ENCODE data around the gene LYPD6B. TPM values are rescaled to one million over a fixed set of nuclear protein-coding genes. Genes with fewer than 3 reads are reported as not detected.

The LYPD6B gene
- total RNA-seq, 1 donor from 2014 or later, result 23.7 TPM

DNA sequence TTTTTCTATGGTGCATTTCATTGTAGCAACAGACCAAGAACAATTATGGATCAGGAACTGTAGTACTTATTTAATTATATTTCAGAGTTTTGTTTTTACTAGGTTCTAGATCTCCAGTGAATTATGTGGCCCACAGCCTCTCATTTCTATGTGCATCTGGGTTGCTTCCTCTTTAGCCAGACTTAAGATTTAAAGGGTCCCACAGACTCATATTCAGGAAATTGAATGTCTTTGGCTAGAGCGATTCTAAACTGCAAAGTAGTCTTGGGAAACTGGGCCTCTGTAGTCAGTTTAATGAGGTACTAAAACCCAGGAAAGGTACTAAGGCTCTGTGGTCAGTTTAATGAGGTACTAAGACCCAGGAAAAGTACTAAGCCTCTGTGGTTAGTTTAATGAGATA is 94.4 kb downstream of the LYPD6B start:
- H3K27ac Mint-ChIP-seq, result no peak overlapping the region
- TF ChIP-seq, protein P1, sequence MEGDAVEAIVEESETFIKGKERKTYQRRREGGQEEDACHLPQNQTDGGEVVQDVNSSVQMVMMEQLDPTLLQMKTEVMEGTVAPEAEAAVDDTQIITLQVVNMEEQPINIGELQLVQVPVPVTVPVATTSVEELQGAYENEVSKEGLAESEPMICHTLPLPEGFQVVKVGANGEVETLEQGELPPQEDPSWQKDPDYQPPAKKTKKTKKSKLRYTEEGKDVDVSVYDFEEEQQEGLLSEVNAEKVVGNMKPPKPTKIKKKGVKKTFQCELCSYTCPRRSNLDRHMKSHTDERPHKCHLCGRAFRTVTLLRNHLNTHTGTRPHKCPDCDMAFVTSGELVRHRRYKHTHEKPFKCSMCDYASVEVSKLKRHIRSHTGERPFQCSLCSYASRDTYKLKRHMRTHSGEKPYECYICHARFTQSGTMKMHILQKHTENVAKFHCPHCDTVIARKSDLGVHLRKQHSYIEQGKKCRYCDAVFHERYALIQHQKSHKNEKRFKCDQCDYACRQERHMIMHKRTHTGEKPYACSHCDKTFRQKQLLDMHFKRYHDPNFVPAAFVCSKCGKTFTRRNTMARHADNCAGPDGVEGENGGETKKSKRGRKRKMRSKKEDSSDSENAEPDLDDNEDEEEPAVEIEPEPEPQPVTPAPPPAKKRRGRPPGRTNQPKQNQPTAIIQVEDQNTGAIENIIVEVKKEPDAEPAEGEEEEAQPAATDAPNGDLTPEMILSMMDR (conservative IDR thresholded peaks at IDR 0.05), result no peak
- no peaks in the 10 kb centered on the region for H3K27me3 Mint-ChIP-seq
- DNase-seq (ENCODE audit: extremely low spot score, unreplicated experiment), result no peak
- H3K4me1 Mint-ChIP-seq (ENCODE audit: unreplicated experiment), result peaks cover 15% of the 10 kb centered on the region
- H3K4me3 Mint-ChIP-seq, result no peak overlapping the region
- H3K9me3 Mint-ChIP-seq, result no peaks in the 10 kb centered on the region
- H3K36me3 Mint-ChIP-seq, result peaks cover 4% of the 10 kb centered on the region

DNA sequence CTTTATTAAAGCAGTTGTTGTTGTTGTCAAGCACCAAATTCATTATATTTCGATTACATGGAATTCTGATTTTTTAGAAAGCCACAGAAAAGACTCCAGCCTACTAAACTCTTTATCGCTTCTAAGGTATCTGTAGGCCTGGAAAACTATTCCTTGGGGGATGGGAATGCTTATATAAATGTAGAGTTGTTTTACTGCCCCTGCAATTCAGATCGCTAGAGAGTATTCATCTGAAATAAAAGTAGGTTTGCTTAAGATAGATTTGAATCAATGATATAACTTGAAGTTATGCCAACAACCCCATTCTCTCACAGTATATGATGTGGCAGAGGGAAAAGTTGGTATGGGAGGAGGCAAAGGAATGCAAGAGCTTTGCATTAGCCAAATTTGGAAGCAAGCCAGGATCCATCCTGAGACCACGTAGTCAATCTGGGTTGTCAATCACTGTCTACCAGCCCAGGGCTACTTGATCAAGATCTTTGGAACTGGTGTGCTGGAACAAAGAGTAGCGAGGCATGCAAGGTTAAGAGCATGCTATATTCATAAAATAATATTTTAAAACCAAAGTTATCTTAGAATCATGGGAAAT is 95.9 kb downstream of the LYPD6B start:
- no peaks in the 10 kb centered on the region for H3K9me3 Mint-ChIP-seq
- no peak overlapping the region for H3K27ac Mint-ChIP-seq
- H3K27me3 Mint-ChIP-seq, result no peaks in the 10 kb centered on the region

DNA sequence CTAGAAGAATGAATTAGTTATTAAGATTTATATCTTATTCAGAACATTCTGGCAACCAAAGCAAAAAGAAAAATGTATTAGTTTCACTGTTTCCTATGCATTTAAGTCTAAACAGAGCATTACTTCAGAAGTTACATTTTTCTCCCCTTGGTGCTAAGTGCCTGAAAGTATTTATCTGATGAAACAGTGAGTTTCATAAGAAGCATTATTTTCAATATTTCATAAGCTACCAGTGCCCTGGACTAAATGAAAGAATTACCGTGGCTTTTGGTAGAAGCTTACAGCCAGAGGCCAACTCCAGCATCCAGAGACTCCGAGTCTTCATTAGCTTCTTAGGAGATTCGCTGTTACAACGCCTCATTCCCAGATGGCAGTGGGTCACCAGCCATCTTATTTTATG is 97.6 kb downstream of the LYPD6B start:
- H3K4me3 Mint-ChIP-seq, result no peak overlapping the region
- peaks cover 26% of the 10 kb centered on the region for H3K4me1 Mint-ChIP-seq (ENCODE audit: unreplicated experiment)
- H3K9me3 Mint-ChIP-seq, result no peaks in the 10 kb centered on the region
- DNase-seq (ENCODE audit: extremely low spot score, unreplicated experiment), result no peak
- no peak overlapping the region for H3K27ac Mint-ChIP-seq
- H3K27me3 Mint-ChIP-seq, result no peaks in the 10 kb centered on the region
- TF ChIP-seq, protein P1 (conservative IDR thresholded peaks at IDR 0.05), result no peak
- peaks cover 4% of the 10 kb centered on the region for H3K36me3 Mint-ChIP-seq

More for the DNA sequence above, 95.9 kb downstream of the LYPD6B start:
- Mint-ChIP-seq H3K36me3 (peaks cover 4% of the 10 kb centered on the region), H3K4me1 (ENCODE audit: unreplicated experiment) (peaks cover 20% of the 10 kb centered on the region), H3K4me3 (no peak overlapping the region)
- TF ChIP-seq, protein P1 (conservative IDR thresholded peaks at IDR 0.05), result no peak
- DNase-seq (ENCODE audit: extremely low spot score, unreplicated experiment), result no peak

DNA sequence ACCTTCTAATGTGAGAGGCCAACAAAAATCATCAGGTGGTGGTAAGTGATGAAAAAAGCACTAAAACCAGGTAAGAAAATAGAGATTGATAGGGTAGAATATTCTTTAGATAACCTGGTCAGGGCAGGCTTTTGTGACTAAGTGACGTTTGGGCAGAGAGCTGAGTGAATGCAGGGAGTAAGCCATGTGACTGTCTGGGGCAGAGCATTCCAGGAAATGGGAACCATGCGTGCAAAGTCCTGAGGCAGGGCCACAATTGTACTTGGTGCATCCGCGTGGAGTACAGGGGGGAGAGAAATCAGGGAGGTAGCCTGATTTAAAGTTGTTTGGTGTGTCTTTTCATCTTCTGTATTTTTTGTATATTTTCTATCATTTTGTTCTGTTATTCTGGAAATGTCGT is 102.5 kb downstream of the LYPD6B start:
- TF ChIP-seq, protein P1 (conservative IDR thresholded peaks at IDR 0.05), result no peak
- no peaks in the 10 kb centered on the region for H3K27me3 Mint-ChIP-seq
- no peak overlapping the region for H3K4me3 Mint-ChIP-seq
- DNase-seq (ENCODE audit: extremely low spot score, unreplicated experiment), result no peak
- peaks cover 10% of the 10 kb centered on the region for H3K36me3 Mint-ChIP-seq
- no peak overlapping the region for H3K27ac Mint-ChIP-seq
- peaks cover 8% of the 10 kb centered on the region for H3K9me3 Mint-ChIP-seq
- H3K4me1 Mint-ChIP-seq (ENCODE audit: unreplicated experiment), result peaks cover 26% of the 10 kb centered on the region

DNA sequence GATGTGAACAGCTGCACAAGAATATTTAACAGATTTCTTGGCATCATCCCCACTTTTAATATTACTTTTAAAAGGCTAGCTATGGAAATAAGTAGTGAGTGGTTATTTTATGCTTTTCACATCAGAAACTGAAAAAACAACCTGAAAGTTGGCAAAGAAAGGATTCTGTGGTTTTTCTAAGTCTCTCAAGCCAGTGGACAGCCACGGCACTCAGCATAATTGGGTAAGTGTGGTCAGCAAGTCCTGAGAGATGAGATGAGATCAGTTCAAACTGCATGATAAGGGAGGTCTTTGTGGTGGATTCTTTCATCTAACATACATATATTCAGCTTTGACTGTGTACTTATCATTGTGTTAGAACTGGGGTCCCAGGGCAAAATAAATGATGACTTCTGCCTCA is 105.2 kb downstream of the LYPD6B start:
- Mint-ChIP-seq H3K27me3 (no peaks in the 10 kb centered on the region), H3K36me3 (peaks cover 13% of the 10 kb centered on the region), H3K4me3 (no peak overlapping the region), H3K27ac (no peak overlapping the region), H3K4me1 (ENCODE audit: unreplicated experiment) (peaks cover 29% of the 10 kb centered on the region), H3K9me3 (peaks cover 8% of the 10 kb centered on the region)
- TF ChIP-seq, protein P1 (conservative IDR thresholded peaks at IDR 0.05), result no peak
- no peak for DNase-seq (ENCODE audit: extremely low spot score, unreplicated experiment)
